GM18517 (cell line): ENCODE measurements around the gene DUOX1.
"Not testable (repeated sequence)": the region's sequence is repeated elsewhere in the genome, so short reads cannot be mapped to it uniquely, and the experiment has no call there.

Experiments
- ATAC-seq: cut with Tn5 transposase; IDR thresholded peaks from one replicate; pipeline ENCODE4 v1.9.1; 2021; ENCODE audit warnings: mild to moderate bottlenecking, moderate library complexity; ENCODE audit not compliant: unreplicated experiment

The DUOX1 gene

GRCh38 chr15:45129651-45130129 lies at the start of gene DUOX1, which contains the start of gene DUOXA1:
Gene DUOX1, plus strand, starts transcription at chr15:45129994. Its CDS starts 1,973 bp downstream, at chr15:45131967.
Gene DUOXA1, minus strand, starts transcription at chr15:45129879. Its CDS starts 6,865 bp downstream, at chr15:45123014.
- no peak for ATAC-seq

- not testable (repeated sequence) for ATAC-seq
Observed at GRCh38 chr15:45080593-45080992, 49.2 kb upstream of the DUOX1 start.

DNA sequence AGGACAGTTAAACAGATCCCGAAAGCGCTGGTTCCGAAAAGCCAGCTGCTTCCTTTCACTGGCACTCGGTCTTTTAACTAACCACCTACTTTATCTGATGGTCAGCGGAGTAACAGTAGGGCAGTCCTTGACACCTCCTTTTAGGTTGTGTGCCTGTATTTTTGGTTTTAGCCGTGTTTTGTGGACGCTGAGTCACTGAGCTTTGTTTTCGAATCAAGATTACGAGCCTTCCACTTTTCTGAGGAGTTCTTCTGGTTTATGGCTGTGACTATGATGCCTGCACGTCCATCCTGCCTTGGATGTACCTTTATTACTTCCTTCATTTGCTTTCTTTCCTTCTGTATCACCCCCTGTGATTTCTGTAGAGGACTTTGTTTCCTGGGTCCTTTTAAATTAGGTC lies 47.4 kb upstream of the DUOX1 start:
- ATAC-seq, result not testable (repeated sequence)

GRCh38 chr15:45083223-45083622 lies 46.6 kb upstream of the DUOX1 start:
- ATAC-seq, result no peak

DNA sequence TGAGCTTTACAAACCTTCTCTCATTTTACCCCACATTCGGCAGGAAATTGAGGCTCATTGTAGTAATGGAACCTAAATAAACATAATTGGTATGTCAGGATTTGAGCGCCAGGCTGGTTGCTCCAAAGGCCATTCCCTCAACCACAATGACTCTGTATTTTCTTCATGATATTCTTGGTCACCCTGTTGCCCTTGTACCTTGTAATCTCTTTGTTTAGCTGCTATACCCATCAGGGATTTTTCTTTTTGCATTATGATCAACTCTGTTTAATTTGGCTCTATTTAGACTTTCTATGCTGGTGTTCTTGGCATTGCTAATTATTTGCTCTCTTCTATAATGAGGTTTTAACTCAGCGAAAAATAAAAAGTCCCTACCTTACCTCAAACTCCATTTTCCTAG lies 45.6 kb upstream of the DUOX1 start:
- no peak for ATAC-seq

GRCh38 chr15:45087513-45087912 lies 42.3 kb upstream of the DUOX1 start:
- no peak for ATAC-seq

- no peak for ATAC-seq
Observed at GRCh38 chr15:45088801-45089711, 40.7 kb upstream of the DUOX1 start.

DNA sequence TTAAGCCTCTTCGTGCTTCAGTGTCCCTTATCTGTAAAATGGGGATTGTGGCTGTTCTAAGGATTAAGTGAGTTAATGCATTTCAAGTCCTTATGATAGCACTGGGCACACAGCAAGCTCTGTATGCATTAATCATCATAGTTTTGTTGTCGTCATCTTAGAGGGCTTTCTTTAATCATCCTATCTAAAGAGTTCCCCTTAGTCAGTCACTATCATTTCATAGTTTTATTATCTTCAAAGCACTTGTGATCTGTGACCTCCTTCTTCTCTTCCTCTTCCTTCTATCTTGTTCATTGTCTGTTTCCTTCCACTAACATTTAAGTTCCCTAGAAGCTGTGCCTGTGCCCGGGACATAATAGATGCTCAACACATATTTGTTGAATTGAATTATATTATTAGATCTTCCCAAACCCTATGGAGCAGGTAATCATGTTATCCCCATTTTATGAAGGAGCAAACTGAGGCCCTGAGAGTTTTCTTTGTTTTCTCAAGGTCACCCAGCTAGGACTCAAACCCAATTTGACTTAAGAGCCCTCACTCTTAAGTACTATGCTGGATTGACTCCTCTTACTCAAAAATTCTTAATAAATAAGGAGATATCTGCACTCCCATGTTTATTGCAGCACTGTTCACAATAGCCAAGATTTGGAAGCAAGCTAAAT lies 40.0 kb upstream of the DUOX1 start:
- no peak for ATAC-seq

DNA sequence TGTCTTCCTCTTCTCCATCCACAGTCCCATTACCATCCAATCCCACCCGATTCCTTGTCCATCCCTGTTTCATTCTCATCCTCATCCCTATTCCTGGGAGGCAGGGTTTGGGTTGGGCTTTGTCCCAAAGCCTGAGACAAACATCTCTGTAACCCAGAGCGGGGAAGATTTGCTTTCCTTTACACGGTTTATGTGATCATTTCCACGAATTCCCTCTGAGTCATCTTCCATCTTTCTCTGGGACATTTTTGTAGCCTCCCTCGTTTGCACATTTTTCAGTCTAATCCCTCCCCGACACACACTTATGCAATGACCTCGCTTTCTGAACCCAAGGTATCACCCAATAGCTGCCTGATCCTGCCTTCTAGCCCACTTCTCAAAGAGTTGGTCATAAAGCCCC lies 38.6 kb upstream of the DUOX1 start:
- no peak for ATAC-seq

GRCh38 chr15:45091576-45091975 lies 38.2 kb upstream of the DUOX1 start:
- no peak for ATAC-seq

GRCh38 chr15:45093013-45093412 lies 36.8 kb upstream of the DUOX1 start:
- ATAC-seq, result no peak

- no peak for ATAC-seq
Observed at GRCh38 chr15:45093622-45094357, 36.0 kb upstream of the DUOX1 start.

- ATAC-seq, result no peak
Observed at GRCh38 chr15:45094358-45094730, 35.5 kb upstream of the DUOX1 start.

- no peak for ATAC-seq
Observed at GRCh38 chr15:45095661-45096060, 34.1 kb upstream of the DUOX1 start.

DNA sequence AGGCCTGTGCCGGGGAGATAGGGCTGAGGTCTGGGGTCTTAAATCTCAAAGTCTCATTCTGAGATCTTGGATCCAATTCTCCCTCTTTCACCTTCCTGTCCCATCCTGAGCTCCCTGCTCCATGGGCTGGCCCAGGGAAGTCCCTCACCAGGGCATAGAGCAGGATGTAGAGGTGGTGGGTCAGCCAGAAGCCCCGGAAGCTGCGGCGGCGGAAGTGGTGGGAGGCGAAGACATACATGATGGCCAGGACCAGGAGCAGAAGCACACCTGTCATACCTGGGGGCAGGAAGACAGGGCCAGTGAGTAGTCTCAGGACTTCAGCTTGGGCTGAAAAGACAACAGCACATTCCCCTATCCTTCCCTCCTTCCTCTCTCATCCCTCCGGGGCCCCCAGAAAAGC lies 32.3 kb upstream of the DUOX1 start:
- ATAC-seq, result no peak

GRCh38 chr15:45099549-45100165 lies 30.1 kb upstream of the DUOX1 start:
- ATAC-seq, result no peak

GRCh38 chr15:45100884-45101625 lies 28.7 kb upstream of the DUOX1 start:
- no peak for ATAC-seq

- no peak for ATAC-seq
Observed at GRCh38 chr15:45101749-45102148, 28.0 kb upstream of the DUOX1 start.

DNA sequence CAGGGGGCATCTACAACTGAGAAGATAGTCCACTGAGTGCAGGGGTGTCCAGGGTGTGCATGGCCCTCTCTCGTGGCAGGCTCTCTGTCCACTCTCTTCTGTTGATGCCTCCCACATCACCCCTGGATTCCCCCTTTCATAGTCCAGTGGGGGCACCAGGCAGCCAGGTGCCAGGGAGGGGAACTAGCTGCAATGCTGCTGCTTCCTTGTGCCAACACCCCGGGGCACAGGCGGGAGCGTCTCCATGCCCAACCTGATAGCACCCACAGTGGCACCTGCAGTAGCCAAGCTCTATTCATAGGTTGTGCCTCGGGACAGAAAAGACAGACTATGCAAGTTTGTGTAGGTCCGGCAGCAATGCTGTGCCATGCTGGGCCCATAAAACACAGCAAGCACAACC lies 27.6 kb upstream of the DUOX1 start:
- no peak for ATAC-seq

- ATAC-seq, result not testable (repeated sequence)
Observed at GRCh38 chr15:45104170-45104569, 25.6 kb upstream of the DUOX1 start.
